SU-DHL-6 (cell line): ENCODE data around the gene SMIM32.

Source experiments
- H2AFZ ChIP-seq: fragments of 200-600 bp; sonication (generic); 2 replicates; pipeline ENCODE4 v1.6.1; 2014; ENCODE audit warnings: low read depth, mild to moderate bottlenecking, moderate library complexity, mixed read lengths, antibody characterized with exemption, low read length; ENCODE audit not compliant: severe bottlenecking
- H3F3A ChIP-seq: fragments of 200-600 bp; shearing (Covaris generic); 2 replicates; pipeline ENCODE4 v1.6.0; 2016; ENCODE audit warnings: antibody characterized with exemption, mild to moderate bottlenecking; ENCODE audit not compliant: insufficient read depth
- H3K27ac ChIP-seq: fragments of 200-600 bp; sonication (generic); 2 replicates; pipeline ENCODE4 v1.5.1; 2016; ENCODE audit warnings: low read depth, mild to moderate bottlenecking, low read length, moderate library complexity, mixed read lengths
- H3K27me3 ChIP-seq: fragments of 200-600 bp; sonication (generic), shearing (Covaris generic); 2 replicates; pipeline ENCODE4 v1.6.0; 2014; ENCODE audit warnings: mild to moderate bottlenecking, low read length
- H3K36me3 ChIP-seq: fragments of 200-600 bp; sonication (generic); 2 replicates; pipeline ENCODE4 v1.6.1; 2014; ENCODE audit warnings: mild to moderate bottlenecking, low read length, mixed read lengths
- H3K4me2 ChIP-seq: fragments of 300-600, 200-600 bp; shearing (Covaris generic), sonication (generic); 2 replicates; pipeline ENCODE4 v1.6.0; 2014; ENCODE audit warnings: low read length, low read depth, mild to moderate bottlenecking; ENCODE audit not compliant: poor library complexity, severe bottlenecking
- H3K4me3 ChIP-seq: fragments of 200-600 bp; sonication (generic); 2 replicates; pipeline ENCODE4 v1.5.1; 2014; ENCODE audit warnings: antibody characterized with exemption, low read length, mild to moderate bottlenecking, mixed read lengths; ENCODE audit not compliant: insufficient read depth, poor library complexity, severe bottlenecking
- H3K79me2 ChIP-seq: fragments of 200-600 bp; sonication (generic); 2 replicates; pipeline ENCODE4 v1.6.1; 2014; ENCODE audit warnings: mild to moderate bottlenecking, low read length, moderate library complexity; ENCODE audit not compliant: insufficient read depth
- H3K9ac ChIP-seq: fragments of 200-600 bp; sonication (generic); 2 replicates; pipeline ENCODE4 v1.7.0; 2014; ENCODE audit warnings: mild to moderate bottlenecking, low read length
- H3K9me2 ChIP-seq: fragments of 200-600 bp; sonication (generic); replicated peaks from 2 replicates; pipeline ENCODE4 v1.6.1; 2014; ENCODE audit warnings: low read length; ENCODE audit not compliant: insufficient read depth
- H3K9me3 ChIP-seq: fragments of 200-600 bp; sonication (generic); 2 replicates; pipeline ENCODE4 v1.6.1; 2014; ENCODE audit warnings: low read length, mixed read lengths; ENCODE audit not compliant: insufficient read depth
- H4K20me1 ChIP-seq: fragments of 200-600 bp; sonication (generic); 2 replicates; pipeline ENCODE4 v1.6.1; 2014; ENCODE audit warnings: low read depth, mild to moderate bottlenecking, antibody characterized with exemption, low read length, moderate library complexity, mixed read lengths
- CTCF ChIP-seq: fragments of 200-600 bp; sonication (generic); IDR thresholded peaks from one replicate; pipeline ENCODE4 v1.5.1; 2017; ENCODE audit warnings: antibody characterized with exemption, mild to moderate bottlenecking, low read length, moderate library complexity; ENCODE audit not compliant: insufficient read depth, poor library complexity, severe bottlenecking
- EZH2phosphoT487 ChIP-seq: fragments of 200-600 bp; sonication (generic), shearing (Covaris generic); conservative IDR thresholded peaks from 2 replicates; pipeline ENCODE4 v1.6.1; 2018; ENCODE audit warnings: mild to moderate bottlenecking, antibody characterized with exemption, low read length, moderate library complexity, mixed read lengths

Gene SMIM32

DNA sequence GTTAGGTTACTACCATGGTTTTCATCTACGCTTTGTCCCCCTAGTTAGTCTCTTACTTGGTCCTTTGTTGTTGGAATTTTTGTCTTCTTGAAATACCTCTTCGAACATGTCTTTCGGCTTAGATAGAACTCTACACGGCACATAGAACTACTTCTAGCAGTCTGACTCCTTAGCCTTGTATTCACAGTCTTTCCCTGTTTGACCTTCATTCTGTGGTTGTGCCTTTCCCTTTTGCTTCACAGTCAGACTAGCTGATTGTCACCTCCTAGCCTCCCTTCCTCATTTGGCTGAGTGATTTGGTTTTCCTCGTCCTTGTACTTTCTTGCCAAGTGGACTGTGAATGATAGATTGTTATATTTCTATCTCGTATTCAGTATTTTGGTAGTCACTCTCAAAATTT is 49.6 kb downstream of the SMIM32 start:
- Histone ChIP-seq H3K79me2 (peaks cover 100% of the 10 kb centered on the region), H3K4me2 (peak overlapping the region; percentile 16), H3K27me3 (no peaks in the 10 kb centered on the region), H3K36me3 (peaks cover 9% of the 10 kb centered on the region; the same call in 1 of the 2 replicates), H3K9ac (no peak overlapping the region), H3K9me3 (no peaks in the 10 kb centered on the region), H3F3A (no peaks in the 10 kb centered on the region), H3K9me2 (no peaks in the 10 kb centered on the region), H3K4me3 (no peak overlapping the region), H3K27ac (peak overlapping the region; percentile 1; the same call in 1 of the 2 replicates), H4K20me1 (peaks cover 62% of the 10 kb centered on the region), H2AFZ (no peak overlapping the region)
- TF ChIP-seq CTCF (no peak), EZH2phosphoT487 (no peak)

- Histone ChIP-seq H3K27me3 (no peaks in the 10 kb centered on the region), H3K9me2 (no peaks in the 10 kb centered on the region), H3K4me2 (peak overlapping the region; percentile 16), H3K79me2 (peaks cover 100% of the 10 kb centered on the region), H3K9me3 (no peaks in the 10 kb centered on the region), H4K20me1 (peaks cover 74% of the 10 kb centered on the region), H3K9ac (no peak overlapping the region), H3K4me3 (no peak overlapping the region), H3K36me3 (no peaks in the 10 kb centered on the region), H3F3A (no peaks in the 10 kb centered on the region), H3K27ac (no peak overlapping the region), H2AFZ (no peak overlapping the region)
- TF ChIP-seq EZH2phosphoT487 (no peak), CTCF (no peak)
Observed at GRCh38 chr5:136141561-136141960, 51.4 kb downstream of the SMIM32 start.
